B cell (primary cell): ENCODE measurements around the gene LNP1.

Experiments used
- EZH2 ChIP-seq: IDR thresholded peaks from 2 replicates; pipeline ENCODE4 v1.6.1; 2012; ENCODE audit warnings: borderline replicate concordance, low read depth, mild to moderate bottlenecking, moderate library complexity, low read length; ENCODE audit not compliant: insufficient read depth, poor library complexity, severe bottlenecking
- TF ChIP-seq, protein P1 (sequence below): fragments of 200-600 bp; IDR thresholded peaks from one replicate; pipeline ENCODE4 v1.8.0; 2022; ENCODE audit warnings: antibody characterized with exemption, mild to moderate bottlenecking

DNA sequence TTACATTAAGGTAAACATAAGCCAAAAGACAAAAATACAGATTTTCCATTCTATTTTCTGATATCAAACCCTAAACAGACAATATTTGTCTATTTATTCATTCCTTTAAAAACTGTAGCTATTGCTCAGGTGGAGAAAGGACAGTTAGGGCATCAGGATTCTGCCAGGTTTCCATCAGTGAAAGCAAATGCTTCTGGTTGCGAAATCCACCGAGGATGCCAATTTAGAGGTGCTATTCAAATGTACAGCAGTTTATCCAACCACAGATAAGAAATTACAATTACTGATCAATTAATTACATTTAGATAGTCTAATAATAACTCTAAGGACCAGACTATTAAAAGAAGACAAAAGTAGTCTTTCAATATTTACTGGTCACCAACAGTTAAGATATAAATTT lies 4.4 kb upstream of the LNP1 start:
- TF ChIP-seq, protein P1, sequence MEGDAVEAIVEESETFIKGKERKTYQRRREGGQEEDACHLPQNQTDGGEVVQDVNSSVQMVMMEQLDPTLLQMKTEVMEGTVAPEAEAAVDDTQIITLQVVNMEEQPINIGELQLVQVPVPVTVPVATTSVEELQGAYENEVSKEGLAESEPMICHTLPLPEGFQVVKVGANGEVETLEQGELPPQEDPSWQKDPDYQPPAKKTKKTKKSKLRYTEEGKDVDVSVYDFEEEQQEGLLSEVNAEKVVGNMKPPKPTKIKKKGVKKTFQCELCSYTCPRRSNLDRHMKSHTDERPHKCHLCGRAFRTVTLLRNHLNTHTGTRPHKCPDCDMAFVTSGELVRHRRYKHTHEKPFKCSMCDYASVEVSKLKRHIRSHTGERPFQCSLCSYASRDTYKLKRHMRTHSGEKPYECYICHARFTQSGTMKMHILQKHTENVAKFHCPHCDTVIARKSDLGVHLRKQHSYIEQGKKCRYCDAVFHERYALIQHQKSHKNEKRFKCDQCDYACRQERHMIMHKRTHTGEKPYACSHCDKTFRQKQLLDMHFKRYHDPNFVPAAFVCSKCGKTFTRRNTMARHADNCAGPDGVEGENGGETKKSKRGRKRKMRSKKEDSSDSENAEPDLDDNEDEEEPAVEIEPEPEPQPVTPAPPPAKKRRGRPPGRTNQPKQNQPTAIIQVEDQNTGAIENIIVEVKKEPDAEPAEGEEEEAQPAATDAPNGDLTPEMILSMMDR = no peak
- no peak for TF ChIP-seq EZH2
